ENCODE results near the gene MRPS17.
A peak's percentile ranks its signal among the peaks of the same experiment; 100 is the strongest.
"Not testable (repeated sequence)": the region's sequence is repeated elsewhere in the genome, so short reads cannot be mapped to it uniquely, and the experiment has no call there.

Gene MRPS17
- total RNA-seq = 2.8 to 4.5 (median 4.3) reads per million in 3 donors

DNA sequence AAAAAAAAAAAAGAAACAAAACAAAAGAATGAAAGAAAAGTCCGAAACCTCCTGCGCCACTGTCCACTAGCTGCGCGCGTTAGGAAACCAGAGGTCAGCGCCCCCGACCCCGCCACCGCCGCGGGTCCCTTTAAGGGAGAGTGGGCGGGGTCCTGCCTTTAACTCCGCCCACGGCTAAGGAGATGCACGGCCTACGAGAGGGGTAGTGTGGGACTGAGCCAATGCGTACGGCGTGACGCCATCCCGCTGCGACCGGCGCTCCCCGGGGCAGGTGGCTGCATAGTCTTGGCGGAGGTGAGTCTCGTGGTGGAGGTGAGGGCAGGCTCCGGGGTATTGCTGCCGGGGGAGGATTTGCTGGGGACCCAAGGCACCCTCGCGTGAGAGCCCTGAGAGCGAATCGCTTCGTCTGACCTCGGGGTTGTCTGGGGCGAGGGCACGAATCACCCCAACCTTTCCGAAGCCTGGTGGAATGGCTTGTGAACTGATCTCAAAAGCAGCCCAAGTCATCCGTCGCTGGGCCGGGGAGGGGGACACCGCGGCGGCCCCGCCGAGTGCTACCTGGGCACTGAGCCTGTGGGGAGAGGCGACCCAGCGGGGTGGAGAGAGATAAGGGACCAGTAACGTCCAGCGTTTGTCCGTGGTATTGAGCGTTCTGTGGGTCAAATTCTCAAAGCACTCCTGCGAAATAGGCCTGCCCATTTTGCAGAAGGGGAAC lies at the start of gene MRPS17:
TSS of gene MRPS17 (plus strand) at position 241 of the 715 bp plus-strand sequence. CDS start 1,319 bp downstream, outside the sequence.
- Histone ChIP-seq H3K27ac (ENCODE audit: insufficient read depth, low read length, poor library complexity, severe bottlenecking) (peak within 1 kb of the TSS; percentile 79), H3K9me3 (ENCODE audit: control insufficient read depth, low read length) (no peaks in the 10 kb centered on the region), H3K36me3 (ENCODE audit: control insufficient read depth, insufficient read depth, low read length) (peaks cover 3% of the 10 kb centered on the region), H3K4me3 (ENCODE audit: insufficient read depth, low read depth, low read length, poor library complexity, severe bottlenecking) (peak within 1 kb of the TSS; percentile 79), H3K4me1 (ENCODE audit: control insufficient read depth, insufficient read depth, low read length, poor library complexity, severe bottlenecking) (peaks cover 9% of the 10 kb centered on the region), H3K27me3 (replicated peaks; ENCODE audit: control insufficient read depth, insufficient read depth, low read length, poor library complexity, severe bottlenecking) (no peaks in the 10 kb centered on the region)
- peak; percentile 82 to 89 (median 87) for DNase-seq

DNA sequence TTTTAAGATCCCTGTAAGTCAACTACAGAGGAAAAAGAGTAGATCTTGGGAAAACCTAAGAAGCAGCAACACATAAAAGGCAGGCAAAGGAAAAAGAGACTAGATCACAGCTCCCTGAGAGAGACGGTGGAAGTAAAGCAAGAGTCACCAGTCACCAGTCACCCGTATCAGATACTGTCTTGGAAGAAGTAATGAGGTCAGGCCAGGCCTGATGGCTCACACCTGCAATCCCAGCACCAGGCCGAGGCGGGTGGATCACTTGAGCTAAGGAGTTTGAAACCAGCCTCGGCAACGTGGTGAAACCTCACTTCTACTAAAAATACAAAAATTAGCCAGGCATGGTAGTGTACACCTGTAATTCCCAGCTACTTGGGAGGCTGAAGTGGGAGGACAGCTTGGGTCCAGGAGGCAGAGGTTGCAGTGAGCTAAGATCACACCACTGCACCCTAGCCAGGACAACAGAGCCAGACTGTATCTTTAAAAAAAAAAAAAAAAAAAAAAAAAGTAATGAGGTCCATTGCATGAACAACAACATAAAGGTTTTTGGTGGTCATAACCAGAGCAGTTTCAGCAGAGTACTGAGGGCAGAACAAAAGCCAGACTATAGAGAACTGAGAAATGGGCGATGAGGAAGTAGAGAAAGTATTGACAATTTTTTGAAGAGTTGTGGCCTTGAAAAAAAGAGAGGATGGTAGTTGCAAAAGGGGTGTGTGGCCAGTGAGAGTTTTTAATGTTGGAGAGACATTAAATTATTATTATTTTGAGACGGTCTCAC lies 47.5 kb upstream of the MRPS17 start:
- no peak for DNase-seq
- no peaks in the 10 kb centered on the region for H3K27me3 ChIP-seq (replicated peaks; ENCODE audit: control insufficient read depth, insufficient read depth, low read length, poor library complexity, severe bottlenecking)
- H3K27ac ChIP-seq (ENCODE audit: insufficient read depth, low read length, poor library complexity, severe bottlenecking) = no peak overlapping the region
- no peaks in the 10 kb centered on the region for H3K9me3 ChIP-seq (ENCODE audit: control insufficient read depth, low read length)
- H3K4me3 ChIP-seq (ENCODE audit: insufficient read depth, low read depth, low read length, poor library complexity, severe bottlenecking) = no peak overlapping the region
- no peaks in the 10 kb centered on the region for H3K36me3 ChIP-seq (ENCODE audit: control insufficient read depth, insufficient read depth, low read length)
- H3K4me1 ChIP-seq (ENCODE audit: control insufficient read depth, insufficient read depth, low read length, poor library complexity, severe bottlenecking) = no peaks in the 10 kb centered on the region

DNA sequence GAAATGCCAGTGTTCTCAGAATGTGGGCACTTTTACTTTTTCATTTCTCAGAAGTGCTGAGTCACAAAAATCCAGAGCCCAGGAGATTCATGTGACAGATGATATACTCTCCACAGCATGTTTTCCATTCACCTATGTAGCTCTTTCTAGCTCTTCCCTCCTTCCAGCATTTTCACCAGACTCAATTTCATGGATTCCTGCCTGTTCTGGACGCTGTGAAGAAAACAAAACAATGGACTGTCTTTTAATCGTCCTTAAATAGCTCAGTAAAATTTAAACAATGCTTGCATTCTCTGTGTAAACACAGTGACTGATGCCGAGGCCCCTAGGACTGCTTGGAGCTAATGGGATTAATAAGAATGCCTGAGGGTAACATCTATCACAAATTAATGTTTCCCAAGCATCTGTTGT lies 38.9 kb upstream of the MRPS17 start:
- Histone ChIP-seq H3K27ac (ENCODE audit: insufficient read depth, low read length, poor library complexity, severe bottlenecking) (no peak overlapping the region), H3K4me3 (ENCODE audit: insufficient read depth, low read depth, low read length, poor library complexity, severe bottlenecking) (no peak overlapping the region), H3K36me3 (ENCODE audit: control insufficient read depth, insufficient read depth, low read length) (no peaks in the 10 kb centered on the region), H3K4me1 (ENCODE audit: control insufficient read depth, insufficient read depth, low read length, poor library complexity, severe bottlenecking) (no peaks in the 10 kb centered on the region), H3K9me3 (ENCODE audit: control insufficient read depth, low read length) (no peaks in the 10 kb centered on the region), H3K27me3 (replicated peaks; ENCODE audit: control insufficient read depth, insufficient read depth, low read length, poor library complexity, severe bottlenecking) (no peaks in the 10 kb centered on the region)
- DNase-seq = no peak

DNA sequence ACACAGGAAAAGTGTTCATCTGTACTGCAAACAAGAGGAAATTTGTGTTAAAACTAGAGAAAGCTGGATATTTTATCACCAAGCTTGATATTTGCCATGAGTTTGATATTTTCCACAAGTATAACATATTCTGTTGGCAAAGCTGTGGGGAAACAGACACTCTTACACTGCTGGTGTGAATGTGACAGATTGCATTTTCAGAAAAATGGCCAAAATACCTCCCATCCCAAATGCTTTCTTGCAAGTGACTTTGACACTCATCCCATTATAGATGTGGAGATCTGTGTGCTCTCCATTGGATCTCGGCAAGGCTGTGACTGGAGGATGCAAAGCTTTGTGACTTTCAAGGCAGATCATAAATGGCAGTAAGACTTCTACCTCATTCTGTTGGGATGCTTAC lies 33.9 kb upstream of the MRPS17 start:
- no peaks in the 10 kb centered on the region for H3K4me1 ChIP-seq (ENCODE audit: control insufficient read depth, insufficient read depth, low read length, poor library complexity, severe bottlenecking)
- no peaks in the 10 kb centered on the region for H3K36me3 ChIP-seq (ENCODE audit: control insufficient read depth, insufficient read depth, low read length)
- no peaks in the 10 kb centered on the region for H3K27me3 ChIP-seq (replicated peaks; ENCODE audit: control insufficient read depth, insufficient read depth, low read length, poor library complexity, severe bottlenecking)

DNA sequence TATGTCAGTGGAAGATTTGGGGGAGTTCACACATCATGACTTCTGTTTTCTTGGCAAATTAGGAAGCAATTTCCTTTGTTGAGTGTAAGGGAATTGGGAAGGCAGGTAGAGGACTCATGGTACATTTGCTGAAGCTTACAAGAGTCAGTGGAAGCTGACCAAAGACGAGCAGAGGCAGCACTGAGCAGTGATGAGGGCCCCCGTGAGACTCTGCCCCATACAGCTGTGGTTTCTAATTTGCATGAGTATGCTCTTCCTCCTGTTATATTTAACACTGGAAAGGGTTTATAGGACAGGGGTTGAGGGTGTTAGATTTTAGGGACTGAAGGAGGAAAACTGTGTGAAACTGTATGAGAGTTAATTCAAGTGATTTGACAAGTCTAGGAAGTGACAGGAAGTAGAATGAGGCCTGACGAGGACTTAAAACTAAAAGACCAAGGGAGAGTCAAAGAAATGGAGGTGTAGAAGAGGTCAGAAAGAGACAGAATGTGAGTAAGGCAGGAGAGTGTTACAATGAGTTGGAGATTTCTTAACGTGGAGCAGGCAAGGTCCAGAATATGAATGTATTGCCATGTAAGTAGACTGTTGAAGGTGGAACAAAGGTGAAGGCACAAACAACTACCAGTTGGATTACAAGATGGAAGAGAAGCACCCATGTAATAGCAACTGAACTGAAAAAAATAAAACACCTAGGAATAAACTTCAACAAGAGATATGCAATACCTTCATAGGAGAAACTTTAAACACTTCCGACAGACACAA lies 23.5 kb upstream of the MRPS17 start:
- H3K36me3 ChIP-seq (ENCODE audit: control insufficient read depth, insufficient read depth, low read length) = no peaks in the 10 kb centered on the region

More for the DNA sequence above, 33.9 kb upstream of the MRPS17 start:
- Histone ChIP-seq H3K27ac (ENCODE audit: insufficient read depth, low read length, poor library complexity, severe bottlenecking) (no peak overlapping the region), H3K4me3 (ENCODE audit: insufficient read depth, low read depth, low read length, poor library complexity, severe bottlenecking) (no peak overlapping the region), H3K9me3 (ENCODE audit: control insufficient read depth, low read length) (no peaks in the 10 kb centered on the region)
- no peak for DNase-seq

DNA sequence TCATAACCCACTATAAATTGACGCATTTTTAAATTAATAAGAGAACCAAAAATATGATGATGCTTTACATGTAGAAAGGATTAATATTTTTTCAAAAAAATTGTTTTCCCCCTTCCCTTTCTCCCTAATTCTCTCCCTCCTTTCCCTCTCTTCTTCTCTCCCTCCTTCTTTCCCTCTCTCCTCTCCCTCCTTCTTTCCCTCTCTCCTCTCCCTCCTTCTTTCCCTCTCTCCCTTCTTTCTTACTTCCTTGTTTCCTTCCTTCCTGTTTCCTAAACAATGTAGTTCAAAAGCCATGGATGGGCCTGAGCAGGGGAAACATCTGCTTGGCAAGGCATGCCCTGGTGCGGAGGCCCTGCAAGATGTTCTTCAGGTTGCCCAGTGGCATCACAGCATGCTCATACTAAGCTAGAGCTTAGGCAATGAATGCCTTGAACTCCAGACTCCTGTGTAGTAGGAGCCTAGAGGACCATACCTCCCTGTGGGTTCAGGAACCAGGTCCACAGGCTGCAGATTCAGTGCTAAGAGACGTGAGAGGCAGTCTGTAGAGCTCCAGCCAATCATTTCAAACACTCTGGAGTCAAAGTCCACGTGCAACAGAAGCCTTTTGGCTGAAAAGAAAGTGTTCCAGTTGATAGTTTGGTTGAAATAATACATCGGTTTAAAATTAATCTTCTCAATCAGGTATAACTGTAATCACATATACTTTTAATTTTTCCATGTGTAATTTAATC lies 20.1 kb upstream of the MRPS17 start:
- Histone ChIP-seq H3K4me3 (ENCODE audit: insufficient read depth, low read depth, low read length, poor library complexity, severe bottlenecking) (no peak overlapping the region), H3K9me3 (ENCODE audit: control insufficient read depth, low read length) (peaks cover 3% of the 10 kb centered on the region), H3K36me3 (ENCODE audit: control insufficient read depth, insufficient read depth, low read length) (no peaks in the 10 kb centered on the region), H3K4me1 (ENCODE audit: control insufficient read depth, insufficient read depth, low read length, poor library complexity, severe bottlenecking) (no peaks in the 10 kb centered on the region), H3K27me3 (replicated peaks; ENCODE audit: control insufficient read depth, insufficient read depth, low read length, poor library complexity, severe bottlenecking) (no peaks in the 10 kb centered on the region), H3K27ac (ENCODE audit: insufficient read depth, low read length, poor library complexity, severe bottlenecking) (no peak overlapping the region)
- no peak for DNase-seq

More for the DNA sequence above, 23.5 kb upstream of the MRPS17 start:
- H3K27ac ChIP-seq (ENCODE audit: insufficient read depth, low read length, poor library complexity, severe bottlenecking) = no peak overlapping the region
- DNase-seq = no peak
- no peak overlapping the region for H3K4me3 ChIP-seq (ENCODE audit: insufficient read depth, low read depth, low read length, poor library complexity, severe bottlenecking)
- no peaks in the 10 kb centered on the region for H3K4me1 ChIP-seq (ENCODE audit: control insufficient read depth, insufficient read depth, low read length, poor library complexity, severe bottlenecking)
- H3K27me3 ChIP-seq (replicated peaks; ENCODE audit: control insufficient read depth, insufficient read depth, low read length, poor library complexity, severe bottlenecking) = no peaks in the 10 kb centered on the region
- H3K9me3 ChIP-seq (ENCODE audit: control insufficient read depth, low read length) = no peaks in the 10 kb centered on the region

DNA sequence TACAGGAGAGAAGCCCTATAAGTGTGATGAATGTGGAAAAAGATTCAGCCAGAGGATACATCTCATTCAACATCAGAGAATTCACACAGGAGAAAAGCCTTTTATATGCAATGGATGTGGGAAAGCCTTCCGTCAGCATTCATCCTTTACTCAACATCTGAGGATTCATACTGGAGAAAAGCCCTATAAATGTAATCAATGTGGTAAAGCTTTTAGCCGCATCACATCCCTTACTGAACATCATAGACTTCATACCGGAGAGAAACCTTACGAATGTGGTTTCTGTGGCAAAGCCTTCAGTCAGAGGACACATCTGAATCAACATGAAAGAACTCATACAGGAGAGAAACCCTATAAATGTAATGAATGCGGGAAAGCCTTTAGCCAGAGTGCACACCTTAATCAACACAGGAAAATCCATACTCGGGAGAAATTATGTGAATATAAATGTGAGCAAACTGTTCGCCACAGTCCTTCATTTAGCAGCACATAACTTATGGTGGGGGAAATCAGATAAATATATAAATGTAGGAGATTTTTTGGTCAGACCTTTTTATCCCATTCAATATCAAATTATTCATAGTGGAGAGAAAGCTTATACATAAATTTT lies 12.1 kb upstream of the MRPS17 start:
- DNase-seq = no peak
- no peaks in the 10 kb centered on the region for H3K36me3 ChIP-seq (ENCODE audit: control insufficient read depth, insufficient read depth, low read length)

DNA sequence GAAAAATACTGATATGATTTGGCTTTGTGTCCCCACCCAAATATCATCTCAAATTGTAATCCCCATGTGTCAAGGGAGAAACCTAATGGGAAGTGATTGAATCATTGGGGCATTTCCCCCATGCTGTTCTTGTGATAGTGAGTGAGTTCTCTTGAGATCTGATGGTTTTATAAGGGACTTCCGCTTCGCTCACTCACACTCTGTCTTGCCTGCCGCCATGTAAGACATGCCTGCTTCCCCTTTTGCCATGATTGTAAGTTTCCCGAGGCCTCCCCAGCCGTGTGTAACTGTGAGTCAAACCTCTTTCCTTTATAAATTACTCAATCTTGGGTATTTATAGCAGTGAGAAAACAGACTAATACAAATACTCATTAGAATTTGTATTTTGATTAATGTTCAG lies 5.1 kb upstream of the MRPS17 start:
- H3K4me3 ChIP-seq (ENCODE audit: insufficient read depth, low read depth, low read length, poor library complexity, severe bottlenecking) = no peak overlapping the region
- H3K9me3 ChIP-seq (ENCODE audit: control insufficient read depth, low read length) = no peaks in the 10 kb centered on the region
- H3K36me3 ChIP-seq (ENCODE audit: control insufficient read depth, insufficient read depth, low read length) = no peaks in the 10 kb centered on the region
- H3K27me3 ChIP-seq (replicated peaks; ENCODE audit: control insufficient read depth, insufficient read depth, low read length, poor library complexity, severe bottlenecking) = no peaks in the 10 kb centered on the region
- H3K27ac ChIP-seq (ENCODE audit: insufficient read depth, low read length, poor library complexity, severe bottlenecking) = no peak overlapping the region
- H3K4me1 ChIP-seq (ENCODE audit: control insufficient read depth, insufficient read depth, low read length, poor library complexity, severe bottlenecking) = no peaks in the 10 kb centered on the region
- no peak for DNase-seq

More for the DNA sequence above, 12.1 kb upstream of the MRPS17 start:
- no peak overlapping the region for H3K4me3 ChIP-seq (ENCODE audit: insufficient read depth, low read depth, low read length, poor library complexity, severe bottlenecking)
- no peaks in the 10 kb centered on the region for H3K27me3 ChIP-seq (replicated peaks; ENCODE audit: control insufficient read depth, insufficient read depth, low read length, poor library complexity, severe bottlenecking)
- H3K4me1 ChIP-seq (ENCODE audit: control insufficient read depth, insufficient read depth, low read length, poor library complexity, severe bottlenecking) = no peaks in the 10 kb centered on the region
- H3K9me3 ChIP-seq (ENCODE audit: control insufficient read depth, low read length) = peaks cover 11% of the 10 kb centered on the region
- no peak overlapping the region for H3K27ac ChIP-seq (ENCODE audit: insufficient read depth, low read length, poor library complexity, severe bottlenecking)

DNA sequence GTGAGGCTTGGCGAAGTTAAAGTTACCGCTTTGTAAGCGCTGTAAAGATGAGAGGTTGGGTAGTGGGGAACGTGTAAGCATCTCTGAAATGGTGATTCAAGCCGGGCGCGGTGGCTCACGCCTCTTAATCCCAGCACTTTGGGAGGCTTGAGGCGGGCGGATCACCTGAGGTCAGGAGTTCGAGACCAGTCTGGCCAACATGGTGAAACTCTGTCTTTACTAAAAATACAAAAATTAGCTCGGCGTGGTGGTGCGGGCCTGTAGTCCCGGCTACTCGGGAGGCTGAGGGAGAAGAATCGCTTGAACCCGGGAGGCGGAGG lies 635 bp downstream of the MRPS17 start:
- H3K4me3 ChIP-seq (ENCODE audit: insufficient read depth, low read depth, low read length, poor library complexity, severe bottlenecking) = peak overlapping the region; percentile 79
- not testable (repeated sequence) for H3K4me1 ChIP-seq (ENCODE audit: control insufficient read depth, insufficient read depth, low read length, poor library complexity, severe bottlenecking); H3K27me3 ChIP-seq (replicated peaks; ENCODE audit: control insufficient read depth, insufficient read depth, low read length, poor library complexity, severe bottlenecking); H3K36me3 ChIP-seq (ENCODE audit: control insufficient read depth, insufficient read depth, low read length); DNase-seq; H3K9me3 ChIP-seq (ENCODE audit: control insufficient read depth, low read length)
- peak overlapping the region; percentile 79 for H3K27ac ChIP-seq (ENCODE audit: insufficient read depth, low read length, poor library complexity, severe bottlenecking)
